Naive thymus-derived CD4-positive, alpha-beta T cell (primary cell): Measurements from ENCODE around the gene PASD1. TPM values are rescaled to one million over a fixed set of nuclear protein-coding genes. Genes with fewer than 3 reads are reported as not detected.

Source experiments
- ATAC-seq: fragments of 150-1000 bp; cut with Tn5 transposase; 2 replicates; pipeline ENCODE4 v1.10.0; 2021; ENCODE audit warnings: mild to moderate bottlenecking, moderate library complexity
- CTCF ChIA-PET: fragments of 350-600 bp; sonication (Branson Sonifier 250); formaldehyde crosslinking; loops from one replicate; lab custom pipeline; 2021; ENCODE audit warnings: antibody characterized with exemption; lab: Charles Lee
- POLR2A ChIA-PET: fragments of 350-600 bp; sonication (Branson Sonifier 250); formaldehyde crosslinking; loops from one replicate; lab custom pipeline; 2021; ENCODE audit warnings: antibody characterized with exemption, inconsistent platforms; lab: Charles Lee
- DNase-seq, 9 donors: peaks; one replicate each; pipeline versions ENCODE4 v3.0.0 to v3.0.0-alpha.2; 2020 to 2022; ENCODE audit warnings: mixed read lengths in 1 of 9
- H3K27ac ChIP-seq: one replicate; pipeline ENCODE4 v1.7.0; 2013; ENCODE audit warnings: mild to moderate bottlenecking, low read depth, low read length, moderate library complexity
- H3K27me3 ChIP-seq, 2 donors: one replicate each; pipeline ENCODE4 v1.7.0; 2013; ENCODE audit warnings: low read length in 2 of 2, mild to moderate bottlenecking in 2 of 2, moderate library complexity in 2 of 2; ENCODE audit not compliant: control insufficient read depth in 2 of 2, insufficient read depth in 2 of 2
- H3K36me3 ChIP-seq, 3 experiments: 1 replicate in 2 of 3; 2 replicates in 1 of 3; pipeline ENCODE4 v1.7.0; 2013; ENCODE audit warnings: low read length in 3 of 3, mild to moderate bottlenecking in 3 of 3, moderate library complexity in 1 of 3; ENCODE audit not compliant: insufficient read depth in 3 of 3, control insufficient read depth in 2 of 3
- H3K4me1 ChIP-seq, 2 donors: one replicate each; pipeline ENCODE4 v1.7.0; 2013; ENCODE audit warnings: low read length in 2 of 2, mild to moderate bottlenecking in 2 of 2, moderate library complexity in 1 of 2; ENCODE audit not compliant: control insufficient read depth in 2 of 2, insufficient read depth in 2 of 2
- H3K4me3 ChIP-seq: 2 replicates; pipeline ENCODE4 v1.7.0; 2013; ENCODE audit warnings: mild to moderate bottlenecking, low read length
- H3K9me3 ChIP-seq, 3 experiments: 1 replicate in 2 of 3; 2 replicates in 1 of 3; pipeline ENCODE4 v1.7.0; 2013; ENCODE audit warnings: low read length in 3 of 3; ENCODE audit not compliant: control insufficient read depth in 2 of 3
- H3K27ac Mint-ChIP-seq, 9 donors: one replicate each; pipeline ENCODE4 v1.8.0; 2020 to 2022; ENCODE audit warnings: mixed read lengths in 9 of 9, mild to moderate bottlenecking in 8 of 9, moderate library complexity in 5 of 9, inconsistent platforms in 2 of 9
- H3K27me3 Mint-ChIP-seq, 5 donors: one replicate each; pipeline ENCODE4 v1.8.0; 2021 to 2022; ENCODE audit warnings: mixed read lengths in 5 of 5, mild to moderate bottlenecking in 1 of 5
- H3K36me3 Mint-ChIP-seq, 5 donors: one replicate each; pipeline ENCODE4 v1.8.0; 2020 to 2022; ENCODE audit warnings: mixed read lengths in 5 of 5, mild to moderate bottlenecking in 3 of 5, inconsistent platforms in 1 of 5
- H3K4me1 Mint-ChIP-seq, 7 donors: one replicate each; pipeline ENCODE4 v1.8.0; 2020 to 2022; ENCODE audit warnings: mixed read lengths in 7 of 7, mild to moderate bottlenecking in 3 of 7, inconsistent platforms in 1 of 7
- H3K4me3 Mint-ChIP-seq, 10 donors: one replicate each; pipeline ENCODE4 v1.8.0; 2020 to 2022; ENCODE audit warnings: mild to moderate bottlenecking in 10 of 10, mixed read lengths in 10 of 10, moderate library complexity in 6 of 10, inconsistent platforms in 2 of 10
- H3K9me3 Mint-ChIP-seq, 11 donors: one replicate each; pipeline ENCODE4 v1.8.0; 2020 to 2022; ENCODE audit warnings: mixed read lengths in 11 of 11, mild to moderate bottlenecking in 4 of 11, inconsistent platforms in 1 of 11, moderate library complexity in 1 of 11
- intact Hi-C, 2 donors: fragments of 100-400 bp; cut with micrococcal nuclease; formaldehyde crosslinking; loops; one replicate each; pipeline ENCODE4 v1.15.1; 2023
- polyA plus RNA-seq, 2 donors: library from polyadenylated mRNA; unstranded; fragments of 300-500 nt; fragmentation: Illumina TruSeq; gene quantifications; one replicate each; pipeline ENCODE4 v1.2.3, GENCODE V29; 2021
- total RNA-seq, 6 experiments: library from RNA in 5 of 6; stranded (reverse) in 5 of 6; gene quantifications; 1 replicate in 5 of 6; 2 replicates in 1 of 6; pipeline ENCODE4 v1.2.3 and lab custom pipeline; 2021 to 2026

The PASD1 gene
- total and polyA plus RNA-seq, 7 experiments from 2014 or later = not detected

- no peaks in the 10 kb centered on the region for H3K4me1 Mint-ChIP-seq
- H3K27me3 Mint-ChIP-seq = no peaks in the 10 kb centered on the region
Observed at GRCh38 chrX:151703487-151703886, 140.0 kb downstream of the PASD1 start.

GRCh38 chrX:151704041-151704663 lies 140.7 kb downstream of the PASD1 start:
- Mint-ChIP-seq H3K36me3 (no peaks in the 10 kb centered on the region), H3K27ac (no peak overlapping the region)

More at GRCh38 chrX:151703487-151703886, 140.0 kb downstream of the PASD1 start:
- Histone ChIP-seq H3K27ac (no peak overlapping the region), H3K27me3 (no peaks in the 10 kb centered on the region), H3K36me3 (no peaks in the 10 kb centered on the region), H3K4me1 (no peaks in the 10 kb centered on the region), H3K9me3 (no peaks in the 10 kb centered on the region), H3K4me3 (no peak overlapping the region)
- Mint-ChIP-seq H3K27ac (no peak overlapping the region), H3K4me3 (no peak overlapping the region), H3K9me3 (no peaks in the 10 kb centered on the region), H3K36me3 (no peaks in the 10 kb centered on the region)
- ATAC-seq = no peak
- intact Hi-C loops = no loop called here
- DNase-seq = no peak
- POLR2A ChIA-PET = interaction anchor here (0.5 kb wide), 1 partner anchor 154 kb away, joined by 6 read pairs; no protein-coding TSS in a partner anchor
- CTCF ChIA-PET = no interaction called here

GRCh38 chrX:151708821-151709220 lies 145.3 kb downstream of the PASD1 start:
- Histone ChIP-seq H3K4me1 (no peaks in the 10 kb centered on the region), H3K27ac (no peak overlapping the region), H3K9me3 (no peaks in the 10 kb centered on the region), H3K36me3 (no peaks in the 10 kb centered on the region), H3K27me3 (no peaks in the 10 kb centered on the region), H3K4me3 (no peak overlapping the region)
- POLR2A ChIA-PET = no interaction called here
- Mint-ChIP-seq H3K4me3 (no peak overlapping the region), H3K27ac (no peak overlapping the region), H3K9me3 (no peaks in the 10 kb centered on the region), H3K4me1 (no peaks in the 10 kb centered on the region), H3K27me3 (peaks cover 0 to 7% (median 0%) of the 10 kb centered on the region in 5 donors), H3K36me3 (no peaks in the 10 kb centered on the region)
- ATAC-seq = no peak
- CTCF ChIA-PET = no interaction called here
- DNase-seq = no peak
- intact Hi-C loops = no loop called here

More at GRCh38 chrX:151704041-151704663, 140.7 kb downstream of the PASD1 start:
- H3K9me3 Mint-ChIP-seq = no peaks in the 10 kb centered on the region
- no peak overlapping the region for H3K4me3 Mint-ChIP-seq
- H3K27me3 Mint-ChIP-seq = no peaks in the 10 kb centered on the region
- Histone ChIP-seq H3K4me3 (no peak overlapping the region), H3K4me1 (no peaks in the 10 kb centered on the region), H3K36me3 (no peaks in the 10 kb centered on the region), H3K27ac (no peak overlapping the region), H3K9me3 (no peaks in the 10 kb centered on the region), H3K27me3 (no peaks in the 10 kb centered on the region)
- H3K4me1 Mint-ChIP-seq = no peaks in the 10 kb centered on the region
- intact Hi-C loops = no loop called here
- POLR2A ChIA-PET = no interaction called here
- ATAC-seq = no peak
- no peak for DNase-seq
- CTCF ChIA-PET = no interaction called here

- no peak overlapping the region for H3K27ac Mint-ChIP-seq
- CTCF ChIA-PET = no interaction called here
Observed at GRCh38 chrX:151710457-151710856, 147.0 kb downstream of the PASD1 start.

GRCh38 chrX:151711154-151711553 lies 147.7 kb downstream of the PASD1 start:
- Histone ChIP-seq H3K27me3 (no peaks in the 10 kb centered on the region), H3K4me1 (no peaks in the 10 kb centered on the region), H3K4me3 (no peak overlapping the region), H3K36me3 (no peaks in the 10 kb centered on the region), H3K27ac (no peak overlapping the region), H3K9me3 (no peaks in the 10 kb centered on the region)
- DNase-seq (no peak), ATAC-seq (no peak)
- ChIA-PET POLR2A (no interaction called here), CTCF (no interaction called here)
- no peak overlapping the region for H3K4me3 Mint-ChIP-seq
- no peaks in the 10 kb centered on the region for H3K9me3 Mint-ChIP-seq
- peaks cover 0 to 7% (median 2%) of the 10 kb centered on the region in 5 donors for H3K27me3 Mint-ChIP-seq
- intact Hi-C loops = no loop called here
- H3K27ac Mint-ChIP-seq = no peak overlapping the region
- H3K36me3 Mint-ChIP-seq = no peaks in the 10 kb centered on the region
- no peaks in the 10 kb centered on the region for H3K4me1 Mint-ChIP-seq

More at GRCh38 chrX:151710457-151710856, 147.0 kb downstream of the PASD1 start:
- H3K9me3 Mint-ChIP-seq = no peaks in the 10 kb centered on the region
- H3K36me3 ChIP-seq = no peaks in the 10 kb centered on the region
- ATAC-seq (no peak), DNase-seq (no peak)
- intact Hi-C loops = no loop called here
- no peak overlapping the region for H3K4me3 ChIP-seq
- no peaks in the 10 kb centered on the region for H3K27me3 ChIP-seq
- H3K4me1 ChIP-seq = no peaks in the 10 kb centered on the region
- H3K4me1 Mint-ChIP-seq = no peaks in the 10 kb centered on the region
- H3K9me3 ChIP-seq = no peaks in the 10 kb centered on the region
- no peaks in the 10 kb centered on the region for H3K36me3 Mint-ChIP-seq
- H3K27ac ChIP-seq = no peak overlapping the region
- no peak overlapping the region for H3K4me3 Mint-ChIP-seq
- peaks cover 0 to 7% (median 0%) of the 10 kb centered on the region in 5 donors for H3K27me3 Mint-ChIP-seq
- POLR2A ChIA-PET = no interaction called here

- Histone ChIP-seq H3K27me3 (no peaks in the 10 kb centered on the region), H3K4me1 (no peaks in the 10 kb centered on the region), H3K36me3 (no peaks in the 10 kb centered on the region), H3K27ac (no peak overlapping the region), H3K9me3 (no peaks in the 10 kb centered on the region), H3K4me3 (no peak overlapping the region)
- CTCF ChIA-PET = no interaction called here
- intact Hi-C loops = no loop called here
- H3K27me3 Mint-ChIP-seq = peaks cover 0 to 10% (median 5%) of the 10 kb centered on the region in 5 donors
- H3K27ac Mint-ChIP-seq = no peak overlapping the region
- H3K4me3 Mint-ChIP-seq = no peak overlapping the region
- DNase-seq (no peak), ATAC-seq (no peak)
- no peaks in the 10 kb centered on the region for H3K4me1 Mint-ChIP-seq
- H3K9me3 Mint-ChIP-seq = no peaks in the 10 kb centered on the region
- H3K36me3 Mint-ChIP-seq = no peaks in the 10 kb centered on the region
- POLR2A ChIA-PET = no interaction called here
Observed at GRCh38 chrX:151711787-151712186, 148.3 kb downstream of the PASD1 start.

GRCh38 chrX:151712253-151712652 lies 148.8 kb downstream of the PASD1 start:
- H3K4me3 Mint-ChIP-seq = no peak overlapping the region
- H3K27me3 Mint-ChIP-seq = peaks cover 0 to 10% (median 5%) of the 10 kb centered on the region in 5 donors
- ATAC-seq = no peak
- DNase-seq = no peak
- CTCF ChIA-PET = no interaction called here
- no peaks in the 10 kb centered on the region for H3K4me1 Mint-ChIP-seq
- no peaks in the 10 kb centered on the region for H3K27me3 ChIP-seq
- H3K4me3 ChIP-seq = no peak overlapping the region
- H3K36me3 Mint-ChIP-seq = no peaks in the 10 kb centered on the region
- intact Hi-C loops = no loop called here
- H3K9me3 Mint-ChIP-seq = no peaks in the 10 kb centered on the region
- no peaks in the 10 kb centered on the region for H3K4me1 ChIP-seq
- H3K27ac Mint-ChIP-seq = peak overlapping the region in 1 of 9 donors; percentile 9
- H3K27ac ChIP-seq = no peak overlapping the region
- H3K36me3 ChIP-seq = no peaks in the 10 kb centered on the region
- POLR2A ChIA-PET = no interaction called here
- no peaks in the 10 kb centered on the region for H3K9me3 ChIP-seq
